HuH-7 (cell line): ENCODE measurements around the gene RAB1A.
"Not testable (repeated sequence)": the region's sequence is repeated elsewhere in the genome, so short reads cannot be mapped to it uniquely, and the experiment has no call there.

ENCODE experiments used
- DNase-seq: peaks from one replicate; pipeline ENCODE4 v3.0.0; 2011; ENCODE audit warnings: low spot score

The RAB1A gene

GRCh38 chr2:65129826-65130663 is at the start of gene RAB1A:
TSS of gene RAB1A (minus strand) at chr2:65130106. CDS start at chr2:65129915, 191 bp downstream.
- peak; percentile 94 for DNase-seq

DNA sequence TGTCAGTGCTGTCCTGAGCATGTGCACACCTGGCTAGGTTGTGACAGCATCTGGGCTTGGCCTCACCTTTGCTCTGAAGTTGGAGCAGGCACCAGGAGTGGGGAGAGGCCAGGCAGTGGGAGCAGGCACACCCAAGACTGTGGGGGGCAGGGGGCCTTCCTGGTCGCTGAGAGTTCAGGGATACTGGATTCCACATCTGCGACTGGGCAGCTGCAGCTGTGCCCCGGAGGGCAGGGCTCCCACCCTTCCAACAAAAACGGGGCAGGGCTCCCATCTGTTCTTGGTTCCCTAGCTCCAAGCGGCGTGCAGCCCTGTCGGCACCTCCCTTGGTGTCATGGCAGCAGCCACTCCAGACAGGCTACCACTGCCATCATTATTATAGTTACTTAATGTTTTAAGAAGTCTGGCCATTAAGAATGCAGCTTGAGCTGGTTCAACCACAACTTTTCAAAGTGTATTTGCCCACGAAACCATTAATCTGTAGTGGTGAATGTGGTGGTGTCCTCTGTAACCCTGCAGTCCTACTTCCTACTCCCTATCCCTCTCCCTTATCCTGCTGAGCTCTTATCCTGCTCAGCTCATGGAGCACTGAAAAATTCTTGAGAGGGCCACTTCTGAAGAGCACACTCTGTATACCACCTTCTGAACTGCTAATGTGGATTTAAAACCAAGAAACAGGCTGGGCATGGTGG is 48.0 kb upstream of the RAB1A start:
- DNase-seq: no peak

- DNase-seq: no peak
Measured at GRCh38 chr2:65175894-65176530, 46.1 kb upstream of the RAB1A start.

- DNase-seq: not testable (repeated sequence)
Measured at GRCh38 chr2:65174031-65174430, 44.1 kb upstream of the RAB1A start.

DNA sequence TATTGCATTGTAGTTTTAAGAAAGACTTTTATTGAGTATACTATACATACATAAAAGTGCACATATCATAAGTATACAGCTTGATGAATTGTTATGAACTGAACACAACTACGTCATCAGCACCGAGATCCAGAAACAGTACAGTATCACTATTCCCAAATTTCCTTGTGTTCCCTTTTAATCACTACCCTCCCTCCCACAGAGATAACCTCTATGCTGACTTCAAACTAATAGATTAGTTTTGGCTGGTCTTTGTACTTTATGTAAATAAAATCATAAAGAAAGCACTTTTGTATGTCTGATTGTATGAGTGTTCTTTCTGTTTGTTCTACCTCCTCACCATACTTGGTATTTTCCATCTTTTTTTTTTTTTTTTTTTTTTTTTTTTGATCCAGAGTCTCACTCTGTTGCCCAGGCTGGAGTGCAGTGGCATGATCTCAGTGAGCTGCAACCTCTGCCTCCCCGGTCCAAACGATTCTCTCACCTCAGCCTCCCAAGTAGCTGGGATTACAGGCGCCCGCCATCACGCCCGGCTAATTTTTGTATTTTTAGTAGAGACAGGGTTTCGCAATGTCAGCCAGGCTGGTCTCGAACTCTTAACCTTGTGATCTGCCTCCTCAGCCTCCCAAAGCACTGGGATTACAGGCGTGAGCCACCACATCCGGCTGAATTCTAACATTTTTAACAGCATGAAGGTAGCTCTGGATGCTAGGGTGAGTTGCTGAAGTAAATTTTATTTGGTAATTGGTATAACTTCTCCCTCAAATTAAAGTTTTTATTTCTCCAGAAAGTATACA is 43.3 kb upstream of the RAB1A start:
- no peak for DNase-seq

- DNase-seq: peak; percentile 77
Measured at GRCh38 chr2:65170611-65171477, 40.9 kb upstream of the RAB1A start.

DNA sequence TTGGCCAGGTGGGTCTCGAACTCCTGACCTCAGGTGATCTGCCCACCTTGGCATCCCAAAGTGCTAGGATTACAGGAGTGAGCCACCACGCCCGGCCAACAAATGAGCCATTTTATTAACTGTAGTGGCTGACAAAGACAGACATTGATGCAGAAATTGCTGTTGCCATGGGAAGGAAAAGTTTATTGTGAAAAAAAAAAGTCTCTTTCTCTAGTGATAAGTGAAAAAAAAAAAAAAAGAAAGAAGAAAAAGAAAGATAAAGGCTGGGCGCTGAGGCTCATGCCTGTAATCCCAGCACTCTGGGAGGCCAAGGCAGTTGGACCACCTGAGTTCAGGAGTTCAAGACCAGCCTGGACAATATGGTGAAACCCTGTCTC is 39.8 kb upstream of the RAB1A start:
- DNase-seq: no peak

- DNase-seq: no peak
Measured at GRCh38 chr2:65165558-65165957, 35.7 kb upstream of the RAB1A start.

- no peak for DNase-seq
Measured at GRCh38 chr2:65164426-65164891, 34.6 kb upstream of the RAB1A start.

- DNase-seq: no peak
Measured at GRCh38 chr2:65161551-65162100, 31.7 kb upstream of the RAB1A start.

DNA sequence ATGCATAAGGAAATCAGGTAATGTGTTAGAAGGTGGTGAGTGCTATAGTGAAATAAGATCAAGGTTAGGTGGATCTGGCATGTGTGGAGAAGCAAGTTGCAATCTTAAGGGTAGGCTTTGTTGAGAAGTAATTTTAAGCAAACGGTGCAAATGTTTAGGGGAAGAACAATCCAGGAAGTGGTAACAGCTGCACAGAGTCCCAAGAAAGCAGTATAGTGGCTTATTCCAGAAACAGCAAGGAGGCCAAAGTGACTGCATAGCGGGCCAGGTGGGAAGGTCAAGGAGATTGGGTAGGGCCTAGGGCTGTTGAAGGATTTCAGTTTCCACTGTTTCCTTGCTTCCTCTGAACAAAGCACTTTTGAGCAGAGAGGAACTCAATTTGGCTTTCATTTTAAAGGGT is 30.0 kb upstream of the RAB1A start:
- no peak for DNase-seq

DNA sequence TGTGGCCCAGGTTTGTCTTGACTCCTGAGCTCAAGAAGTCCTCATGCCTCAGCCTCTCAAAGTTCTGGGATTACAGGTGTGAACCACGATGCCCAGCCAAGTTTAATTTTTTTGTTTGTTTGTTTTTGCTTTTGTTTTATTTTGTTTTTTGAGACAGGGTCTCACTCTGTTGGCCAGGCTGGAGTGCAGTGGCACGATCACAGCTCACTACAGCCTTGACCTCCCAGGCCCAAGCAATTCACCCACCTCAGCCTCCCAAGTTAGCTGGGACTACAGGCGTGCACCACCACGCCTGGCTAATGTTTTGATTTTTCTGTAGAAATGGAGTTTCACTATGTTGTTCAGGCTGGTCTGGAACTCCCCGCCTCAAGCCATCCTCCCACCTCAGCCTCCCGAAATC is 29.4 kb upstream of the RAB1A start:
- no peak for DNase-seq

GRCh38 chr2:65158557-65158956 is 28.7 kb upstream of the RAB1A start:
- no peak for DNase-seq

- not testable (repeated sequence) for DNase-seq
Measured at GRCh38 chr2:65157856-65158255, 27.9 kb upstream of the RAB1A start.

- no peak for DNase-seq
Measured at GRCh38 chr2:65156041-65156440, 26.1 kb upstream of the RAB1A start.

- no peak for DNase-seq
Measured at GRCh38 chr2:65153515-65153914, 23.6 kb upstream of the RAB1A start.

DNA sequence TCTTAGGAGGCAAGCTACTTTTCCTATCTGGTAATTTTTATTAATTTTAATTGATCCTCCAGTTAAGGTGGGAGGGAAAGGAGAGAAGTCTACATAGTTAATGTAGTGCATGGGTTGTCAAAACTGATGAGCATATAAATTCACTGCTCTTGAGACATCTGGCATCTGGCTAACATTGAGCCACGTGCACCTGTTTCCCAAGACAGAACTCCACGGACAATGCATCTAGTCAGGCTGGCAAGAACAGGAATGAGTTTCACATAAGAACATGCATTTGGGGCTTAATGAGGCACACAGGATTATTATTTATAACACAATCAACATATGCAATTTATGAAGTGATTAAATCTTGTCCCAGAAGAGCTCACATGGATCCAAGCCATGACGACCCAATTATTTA is 16.2 kb upstream of the RAB1A start:
- DNase-seq: no peak

DNA sequence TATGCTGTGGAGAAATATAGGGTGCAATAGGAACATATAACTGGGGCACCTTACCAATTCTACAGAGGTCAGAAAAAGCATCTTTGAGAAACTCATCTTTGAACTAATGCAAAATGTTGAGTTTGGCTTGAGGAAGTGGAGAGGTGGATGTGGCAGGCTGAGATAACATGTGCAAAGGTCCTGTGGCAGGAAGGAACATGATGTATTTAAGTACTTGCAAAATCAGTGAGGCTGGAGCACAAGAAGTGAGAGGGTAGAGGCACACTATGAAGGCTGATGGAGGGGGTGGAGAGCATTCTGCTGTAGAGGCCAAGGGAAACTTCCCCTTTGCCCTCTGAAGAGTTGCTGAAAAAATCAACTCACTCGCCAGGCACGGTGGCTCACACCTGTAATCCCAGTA is 14.7 kb upstream of the RAB1A start:
- no peak for DNase-seq

DNA sequence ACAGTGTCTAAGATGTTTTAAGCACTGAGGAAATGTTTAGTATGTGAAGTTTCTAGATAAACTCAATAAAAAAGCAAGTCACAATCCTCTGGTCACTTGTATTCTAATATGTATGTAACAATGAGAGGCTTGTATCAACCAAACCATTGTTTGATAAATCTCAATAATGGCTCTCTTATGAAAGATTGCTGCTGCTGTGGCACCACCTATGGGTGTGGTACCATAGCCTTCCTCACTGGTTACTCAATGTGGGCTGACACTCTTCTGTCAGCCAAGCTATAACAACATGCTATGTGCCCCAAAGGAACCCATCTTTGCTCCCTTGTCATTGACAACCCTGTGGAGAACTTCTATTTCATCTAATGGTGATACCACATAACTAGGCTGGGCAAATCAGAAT is 12.6 kb upstream of the RAB1A start:
- DNase-seq: no peak

DNA sequence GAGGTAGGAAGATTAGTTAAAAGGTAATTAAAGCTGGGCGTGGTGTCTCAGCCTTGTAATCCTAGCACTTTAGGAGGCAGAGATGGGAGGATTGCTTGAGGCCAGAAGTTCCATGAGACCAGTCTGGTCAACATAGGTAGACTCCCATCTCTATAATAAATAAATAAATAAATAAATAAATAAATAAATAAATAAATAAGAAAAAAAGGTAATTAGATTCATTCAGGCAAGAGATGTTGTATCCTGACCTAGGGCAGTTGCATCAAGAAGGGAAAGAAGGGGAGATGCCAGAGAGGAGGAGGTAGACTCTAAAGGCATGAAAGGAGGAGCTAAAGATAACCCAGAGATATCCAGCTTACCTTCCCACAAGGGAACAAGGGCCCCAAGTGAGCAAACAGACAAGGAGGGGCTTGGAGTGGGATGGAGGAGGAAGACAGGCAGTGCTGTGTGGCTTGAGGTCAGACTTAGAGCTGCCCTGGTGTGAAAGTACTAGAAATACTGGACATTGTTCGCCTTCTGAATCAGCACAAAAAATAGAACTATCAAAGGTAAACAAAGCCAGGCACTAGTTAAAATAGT is 7.4 kb upstream of the RAB1A start:
- no peak for DNase-seq
